Panc1 (cell line): ENCODE measurements around the gene SYTL3. TPM values are rescaled to one million over a fixed set of nuclear protein-coding genes. Genes with fewer than 3 reads are reported as not detected.

Source experiments
- ATAC-seq: fragments of 200-7000 bp; cut with Tn5 transposase; 2 replicates; pipeline ENCODE4 v1.9.1; 2020; ENCODE audit warnings: mild to moderate bottlenecking, moderate library complexity
- BruUV-seq: library from RNA; stranded (reverse); fragments of 400-500 nt; replicated peaks from 2 replicates; lab custom pipeline; 2021; lab: Mats Ljungman, UMichigan
- CTCF ChIA-PET: fragments of 300-600 bp; sonication (Branson Sonifier 250); formaldehyde crosslinking; loops from one replicate; lab custom pipeline; 2022; ENCODE audit warnings: antibody characterized with exemption; lab: Charles Lee
- POLR2A ChIA-PET: fragments of 300-600 bp; sonication (Branson Sonifier 250); formaldehyde crosslinking; loops from one replicate; lab custom pipeline; 2022; ENCODE audit warnings: antibody characterized with exemption; lab: Charles Lee
- DNase-seq: peaks from one replicate; pipeline ENCODE4 v3.0.0-alpha.2; 2010; ENCODE audit warnings: low read depth, low spot score
- H3K27ac ChIP-seq: 2 replicates; pipeline ENCODE4 v1.5.1; 2011; ENCODE audit warnings: mild to moderate bottlenecking, low read length, inconsistent platforms
- H3K27me3 ChIP-seq: fragments of 200-500 bp; sonication (Bioruptor generic); 2 replicates; pipeline ENCODE4 v1.6.0; 2014; ENCODE audit warnings: low read length, inconsistent platforms; ENCODE audit not compliant: control insufficient read depth, insufficient read depth
- H3K36me3 ChIP-seq: fragments of 200-500 bp; sonication (Bioruptor generic); 2 replicates; pipeline ENCODE4 v1.5.1; 2014; ENCODE audit warnings: inconsistent platforms, mild to moderate bottlenecking, low read length, moderate library complexity; ENCODE audit not compliant: control insufficient read depth, insufficient read depth
- H3K4me1 ChIP-seq: 2 replicates; pipeline ENCODE4 v1.5.1; 2011; ENCODE audit warnings: inconsistent platforms, mild to moderate bottlenecking, low read length, moderate library complexity; ENCODE audit not compliant: control insufficient read depth, insufficient read depth
- H3K4me3 ChIP-seq, 2 experiments: 2 replicates each; pipeline ENCODE4 v1.5.1; 2011 to 2012; ENCODE audit warnings: low read depth in 2 of 2, low read length in 2 of 2, mild to moderate bottlenecking in 2 of 2, inconsistent platforms in 1 of 2, moderate library complexity in 1 of 2
- H3K9me3 ChIP-seq: fragments of 200-500 bp; sonication (Bioruptor generic); 2 replicates; pipeline ENCODE4 v1.5.1; 2014; ENCODE audit warnings: low read depth, mild to moderate bottlenecking, inconsistent platforms, low read length, moderate library complexity; ENCODE audit not compliant: control insufficient read depth, insufficient read depth
- POLR2AphosphoS5 ChIP-seq: IDR thresholded peaks from 2 replicates; pipeline ENCODE4 v1.6.1; 2012; ENCODE audit warnings: mild to moderate bottlenecking, low read depth, low read length, moderate library complexity
- REST ChIP-seq, 2 experiments: IDR thresholded peaks; 2 replicates each; pipeline ENCODE4 v1.6.1; 2011 to 2012; ENCODE audit warnings: low read depth in 2 of 2, control low read depth in 1 of 2, low read length in 1 of 2, mild to moderate bottlenecking in 1 of 2, moderate library complexity in 1 of 2; ENCODE audit not compliant: insufficient read depth in 1 of 2
- SIN3A ChIP-seq: IDR thresholded peaks from 2 replicates; pipeline ENCODE4 v1.6.1; 2012; ENCODE audit warnings: low read depth, mild to moderate bottlenecking, low read length, moderate library complexity, borderline replicate concordance; ENCODE audit not compliant: insufficient read depth
- TCF7L2 ChIP-seq: IDR thresholded peaks from 2 replicates; pipeline ENCODE4 v1.6.1; 2011; ENCODE audit warnings: mild to moderate bottlenecking, low read depth, low read length, inconsistent platforms
- in situ Hi-C: cut with HindIII; loops from 2 replicates; pipeline ENCODE4 v1.10.0; 2016; ENCODE audit warnings: low sequenced_read_pairs, low pct_unique_long_range_greater_than_20kb
- intact Hi-C: fragments of 100-400 bp; cut with micrococcal nuclease; formaldehyde crosslinking; loops from one replicate; pipeline ENCODE4 v1.10.0; 2022; ENCODE audit not compliant: unreplicated experiment
- total RNA-seq: library from RNA; stranded (reverse); gene quantifications from one replicate; pipeline ENCODE4 v1.2.1, GENCODE V29; 2021; ENCODE audit not compliant: unreplicated experiment
- TF ChIP-seq, protein P1 (sequence below): fragments of 450-650 bp; IDR thresholded peaks from 2 replicates; pipeline ENCODE4 v1.5.1; 2017; ENCODE audit warnings: mild to moderate bottlenecking

The SYTL3 gene
- total RNA-seq, 1 experiment from 2014 or later: 1.4 TPM

DNA sequence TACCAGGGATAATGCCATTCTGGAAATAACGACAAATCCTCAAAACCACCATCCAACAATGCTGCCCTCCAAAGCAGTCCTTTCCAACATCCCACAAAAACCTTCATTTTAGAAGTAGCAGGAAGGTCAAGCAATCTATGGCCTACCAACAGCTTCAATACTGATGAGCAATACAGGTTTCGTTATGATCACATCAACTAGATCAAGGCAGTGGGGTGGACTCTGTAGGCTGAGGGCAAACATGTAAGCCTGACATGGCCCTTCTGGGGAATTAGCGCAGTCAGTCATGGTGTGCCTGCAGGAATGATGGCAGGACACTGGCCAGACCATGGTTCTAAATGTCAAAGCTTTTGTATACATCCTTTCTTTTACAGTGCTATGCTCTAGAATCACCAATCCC, 127.7 kb downstream of the SYTL3 start:
- H3K9me3 ChIP-seq: no peaks in the 10 kb centered on the region
- BruUV-seq: no TSS peak
- no peak for ATAC-seq
- CTCF ChIA-PET: no interaction called here
- intact Hi-C loops: no loop called here
- in situ Hi-C loops: loop anchor here (5.0 kb wide), 1 partner anchor 35 kb away; no protein-coding TSS in a partner anchor
- H3K27ac ChIP-seq: no peak overlapping the region
- H3K27me3 ChIP-seq: no peaks in the 10 kb centered on the region
- H3K4me1 ChIP-seq: no peaks in the 10 kb centered on the region
- POLR2A ChIA-PET: no interaction called here
- peaks cover 35% of the 10 kb centered on the region for H3K36me3 ChIP-seq
- no peak for DNase-seq
- no peak for TF ChIP-seq REST (IDR thresholded peaks at IDR 0.05; ENCODE audit: insufficient read depth in 1 of 2, low read depth in 2 of 2, low read length in 1 of 2)
- H3K4me3 ChIP-seq: no peak overlapping the region

- no TSS peak for BruUV-seq
- H3K4me3 ChIP-seq: no peak overlapping the region
- no peak for ATAC-seq
- no peaks in the 10 kb centered on the region for H3K27me3 ChIP-seq
- ChIA-PET CTCF (no interaction called here), POLR2A (no interaction called here)
- no peak for TF ChIP-seq TCF7L2
- TF ChIP-seq POLR2AphosphoS5: no peak
- no peak for TF ChIP-seq SIN3A
- TF ChIP-seq, protein P1, sequence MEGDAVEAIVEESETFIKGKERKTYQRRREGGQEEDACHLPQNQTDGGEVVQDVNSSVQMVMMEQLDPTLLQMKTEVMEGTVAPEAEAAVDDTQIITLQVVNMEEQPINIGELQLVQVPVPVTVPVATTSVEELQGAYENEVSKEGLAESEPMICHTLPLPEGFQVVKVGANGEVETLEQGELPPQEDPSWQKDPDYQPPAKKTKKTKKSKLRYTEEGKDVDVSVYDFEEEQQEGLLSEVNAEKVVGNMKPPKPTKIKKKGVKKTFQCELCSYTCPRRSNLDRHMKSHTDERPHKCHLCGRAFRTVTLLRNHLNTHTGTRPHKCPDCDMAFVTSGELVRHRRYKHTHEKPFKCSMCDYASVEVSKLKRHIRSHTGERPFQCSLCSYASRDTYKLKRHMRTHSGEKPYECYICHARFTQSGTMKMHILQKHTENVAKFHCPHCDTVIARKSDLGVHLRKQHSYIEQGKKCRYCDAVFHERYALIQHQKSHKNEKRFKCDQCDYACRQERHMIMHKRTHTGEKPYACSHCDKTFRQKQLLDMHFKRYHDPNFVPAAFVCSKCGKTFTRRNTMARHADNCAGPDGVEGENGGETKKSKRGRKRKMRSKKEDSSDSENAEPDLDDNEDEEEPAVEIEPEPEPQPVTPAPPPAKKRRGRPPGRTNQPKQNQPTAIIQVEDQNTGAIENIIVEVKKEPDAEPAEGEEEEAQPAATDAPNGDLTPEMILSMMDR: no peak
- no peak for TF ChIP-seq REST (IDR thresholded peaks at IDR 0.05; ENCODE audit: insufficient read depth in 1 of 2, low read depth in 2 of 2, low read length in 1 of 2)
- H3K27ac ChIP-seq: no peak overlapping the region
- DNase-seq: no peak
- in situ Hi-C loops (loop anchor here (5.0 kb wide), 1 partner anchor 36 kb away; no protein-coding TSS in a partner anchor), intact Hi-C loops (no loop called here)
- no peaks in the 10 kb centered on the region for H3K9me3 ChIP-seq
- H3K4me1 ChIP-seq: no peaks in the 10 kb centered on the region
- peaks cover 38% of the 10 kb centered on the region for H3K36me3 ChIP-seq
These were observed 128.2 kb downstream of the SYTL3 start for GRCh38 chr6:158778005-158778527.
